ENCODE results near the gene WDR41.

DNA sequence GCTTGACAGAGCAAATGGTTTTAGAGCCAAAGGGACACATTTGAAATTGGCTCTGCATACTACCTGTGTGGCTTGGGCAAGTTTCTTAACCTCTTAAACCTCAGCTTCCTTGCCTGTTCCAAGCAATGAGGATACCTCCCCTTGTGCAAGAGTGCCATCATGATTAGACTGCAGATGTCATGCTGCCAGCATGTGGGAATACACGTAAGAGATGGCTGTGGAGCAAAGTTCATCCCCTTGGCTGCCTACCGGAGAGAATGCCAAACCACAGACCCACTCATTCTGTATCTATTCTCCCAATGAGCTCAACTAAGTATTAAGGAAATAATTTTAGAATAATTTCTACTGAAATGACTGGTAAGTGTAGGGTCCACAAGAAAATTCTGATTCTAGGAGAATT lies 101.3 kb downstream of the WDR41 start:
- TF ChIP-seq, protein P1, sequence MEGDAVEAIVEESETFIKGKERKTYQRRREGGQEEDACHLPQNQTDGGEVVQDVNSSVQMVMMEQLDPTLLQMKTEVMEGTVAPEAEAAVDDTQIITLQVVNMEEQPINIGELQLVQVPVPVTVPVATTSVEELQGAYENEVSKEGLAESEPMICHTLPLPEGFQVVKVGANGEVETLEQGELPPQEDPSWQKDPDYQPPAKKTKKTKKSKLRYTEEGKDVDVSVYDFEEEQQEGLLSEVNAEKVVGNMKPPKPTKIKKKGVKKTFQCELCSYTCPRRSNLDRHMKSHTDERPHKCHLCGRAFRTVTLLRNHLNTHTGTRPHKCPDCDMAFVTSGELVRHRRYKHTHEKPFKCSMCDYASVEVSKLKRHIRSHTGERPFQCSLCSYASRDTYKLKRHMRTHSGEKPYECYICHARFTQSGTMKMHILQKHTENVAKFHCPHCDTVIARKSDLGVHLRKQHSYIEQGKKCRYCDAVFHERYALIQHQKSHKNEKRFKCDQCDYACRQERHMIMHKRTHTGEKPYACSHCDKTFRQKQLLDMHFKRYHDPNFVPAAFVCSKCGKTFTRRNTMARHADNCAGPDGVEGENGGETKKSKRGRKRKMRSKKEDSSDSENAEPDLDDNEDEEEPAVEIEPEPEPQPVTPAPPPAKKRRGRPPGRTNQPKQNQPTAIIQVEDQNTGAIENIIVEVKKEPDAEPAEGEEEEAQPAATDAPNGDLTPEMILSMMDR (IDR thresholded peaks at IDR 0.05), result no peak
- TF ChIP-seq, protein P2, sequence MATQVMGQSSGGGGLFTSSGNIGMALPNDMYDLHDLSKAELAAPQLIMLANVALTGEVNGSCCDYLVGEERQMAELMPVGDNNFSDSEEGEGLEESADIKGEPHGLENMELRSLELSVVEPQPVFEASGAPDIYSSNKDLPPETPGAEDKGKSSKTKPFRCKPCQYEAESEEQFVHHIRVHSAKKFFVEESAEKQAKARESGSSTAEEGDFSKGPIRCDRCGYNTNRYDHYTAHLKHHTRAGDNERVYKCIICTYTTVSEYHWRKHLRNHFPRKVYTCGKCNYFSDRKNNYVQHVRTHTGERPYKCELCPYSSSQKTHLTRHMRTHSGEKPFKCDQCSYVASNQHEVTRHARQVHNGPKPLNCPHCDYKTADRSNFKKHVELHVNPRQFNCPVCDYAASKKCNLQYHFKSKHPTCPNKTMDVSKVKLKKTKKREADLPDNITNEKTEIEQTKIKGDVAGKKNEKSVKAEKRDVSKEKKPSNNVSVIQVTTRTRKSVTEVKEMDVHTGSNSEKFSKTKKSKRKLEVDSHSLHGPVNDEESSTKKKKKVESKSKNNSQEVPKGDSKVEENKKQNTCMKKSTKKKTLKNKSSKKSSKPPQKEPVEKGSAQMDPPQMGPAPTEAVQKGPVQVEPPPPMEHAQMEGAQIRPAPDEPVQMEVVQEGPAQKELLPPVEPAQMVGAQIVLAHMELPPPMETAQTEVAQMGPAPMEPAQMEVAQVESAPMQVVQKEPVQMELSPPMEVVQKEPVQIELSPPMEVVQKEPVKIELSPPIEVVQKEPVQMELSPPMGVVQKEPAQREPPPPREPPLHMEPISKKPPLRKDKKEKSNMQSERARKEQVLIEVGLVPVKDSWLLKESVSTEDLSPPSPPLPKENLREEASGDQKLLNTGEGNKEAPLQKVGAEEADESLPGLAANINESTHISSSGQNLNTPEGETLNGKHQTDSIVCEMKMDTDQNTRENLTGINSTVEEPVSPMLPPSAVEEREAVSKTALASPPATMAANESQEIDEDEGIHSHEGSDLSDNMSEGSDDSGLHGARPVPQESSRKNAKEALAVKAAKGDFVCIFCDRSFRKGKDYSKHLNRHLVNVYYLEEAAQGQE (IDR thresholded peaks at IDR 0.05; ENCODE audit: insufficient read depth in 1 of 2, low read depth in 2 of 2, low read length in 1 of 2), result no peak
